ENCODE results near the gene ADAMTS12. TPM values are rescaled to one million over a fixed set of nuclear protein-coding genes. Genes with fewer than 3 reads are reported as not detected.

ADAMTS12 gene
- total RNA-seq, 1 experiment from 2014 or later: not detected

GRCh38 chr5:33848554-33848953 is 43.2 kb downstream of the ADAMTS12 start:
- TF ChIP-seq, protein P1, sequence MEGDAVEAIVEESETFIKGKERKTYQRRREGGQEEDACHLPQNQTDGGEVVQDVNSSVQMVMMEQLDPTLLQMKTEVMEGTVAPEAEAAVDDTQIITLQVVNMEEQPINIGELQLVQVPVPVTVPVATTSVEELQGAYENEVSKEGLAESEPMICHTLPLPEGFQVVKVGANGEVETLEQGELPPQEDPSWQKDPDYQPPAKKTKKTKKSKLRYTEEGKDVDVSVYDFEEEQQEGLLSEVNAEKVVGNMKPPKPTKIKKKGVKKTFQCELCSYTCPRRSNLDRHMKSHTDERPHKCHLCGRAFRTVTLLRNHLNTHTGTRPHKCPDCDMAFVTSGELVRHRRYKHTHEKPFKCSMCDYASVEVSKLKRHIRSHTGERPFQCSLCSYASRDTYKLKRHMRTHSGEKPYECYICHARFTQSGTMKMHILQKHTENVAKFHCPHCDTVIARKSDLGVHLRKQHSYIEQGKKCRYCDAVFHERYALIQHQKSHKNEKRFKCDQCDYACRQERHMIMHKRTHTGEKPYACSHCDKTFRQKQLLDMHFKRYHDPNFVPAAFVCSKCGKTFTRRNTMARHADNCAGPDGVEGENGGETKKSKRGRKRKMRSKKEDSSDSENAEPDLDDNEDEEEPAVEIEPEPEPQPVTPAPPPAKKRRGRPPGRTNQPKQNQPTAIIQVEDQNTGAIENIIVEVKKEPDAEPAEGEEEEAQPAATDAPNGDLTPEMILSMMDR (IDR thresholded peaks at IDR 0.05; ENCODE audit: insufficient read depth in 1 of 2, low read depth in 1 of 2, low read length in 1 of 2, severe bottlenecking in 1 of 2, unreplicated experiment in 1 of 2): no peak
- H3K9me3 Mint-ChIP-seq (ENCODE audit: unreplicated experiment): peaks cover 2% of the 10 kb centered on the region
- no peak overlapping the region for H3K4me3 Mint-ChIP-seq (ENCODE audit: unreplicated experiment)
- no peak overlapping the region for H3K27ac Mint-ChIP-seq (ENCODE audit: unreplicated experiment)
- H3K27me3 Mint-ChIP-seq (ENCODE audit: insufficient read depth, unreplicated experiment): no peaks in the 10 kb centered on the region
- no TSS peak for BruUV-seq (replicated peaks)
- ChIA-PET CTCF (no interaction called here), POLR2A (no interaction called here)
- H3K4me1 ChIP-seq: peaks cover under 1% of the 10 kb centered on the region; the same call in 1 of the 2 replicates
- H3K4me1 Mint-ChIP-seq (ENCODE audit: low read depth, unreplicated experiment): no peaks in the 10 kb centered on the region
- intact Hi-C loops (cut with micrococcal nuclease; ENCODE audit: unreplicated experiment): no loop called here
- H3K36me3 ChIP-seq (ENCODE audit: control insufficient read depth, insufficient read depth, low read length): no peaks in the 10 kb centered on the region
- H3K4me3 ChIP-seq (ENCODE audit: low read depth, low read length): no peak overlapping the region
- DNase-seq: no peak
- H3K9me3 ChIP-seq: no peaks in the 10 kb centered on the region
- no peaks in the 10 kb centered on the region for H3K36me3 Mint-ChIP-seq (ENCODE audit: insufficient read depth, unreplicated experiment)
- no peaks in the 10 kb centered on the region for H3K27me3 ChIP-seq (replicated peaks; ENCODE audit: control insufficient read depth, insufficient read depth, low read length)

DNA sequence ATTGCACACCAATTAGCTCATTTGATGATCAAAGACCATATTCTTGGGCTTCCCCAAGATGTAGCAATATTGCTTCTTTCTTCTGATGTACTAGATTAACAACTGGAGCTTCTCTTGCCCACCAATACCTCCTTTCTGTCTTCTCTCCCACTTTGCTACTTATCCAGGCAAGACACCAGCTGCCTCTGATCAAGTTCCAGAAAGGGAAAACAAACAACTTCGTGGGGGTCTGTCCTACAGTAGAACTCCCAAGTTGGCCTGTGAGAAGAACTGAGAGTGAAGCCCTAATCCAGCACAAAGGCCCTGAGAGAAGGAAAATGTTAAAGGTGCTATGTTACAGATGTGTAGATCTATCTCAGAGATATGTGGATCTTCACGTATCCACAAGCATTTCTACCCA is 44.9 kb downstream of the ADAMTS12 start:
- peaks cover 11% of the 10 kb centered on the region for H3K9me3 Mint-ChIP-seq (ENCODE audit: unreplicated experiment)
- POLR2A ChIA-PET: no interaction called here
- H3K4me1 ChIP-seq: no peaks in the 10 kb centered on the region
- H3K36me3 ChIP-seq (ENCODE audit: control insufficient read depth, insufficient read depth, low read length): no peaks in the 10 kb centered on the region
- H3K27me3 ChIP-seq (replicated peaks; ENCODE audit: control insufficient read depth, insufficient read depth, low read length): no peaks in the 10 kb centered on the region
- DNase-seq: no peak
- no peak overlapping the region for H3K4me3 ChIP-seq (ENCODE audit: low read depth, low read length)
- no TSS peak for BruUV-seq (replicated peaks)
- TF ChIP-seq, protein P1 (IDR thresholded peaks at IDR 0.05; ENCODE audit: insufficient read depth in 1 of 2, low read depth in 1 of 2, low read length in 1 of 2, severe bottlenecking in 1 of 2, unreplicated experiment in 1 of 2): no peak
- no peaks in the 10 kb centered on the region for H3K27me3 Mint-ChIP-seq (ENCODE audit: insufficient read depth, unreplicated experiment)
- H3K27ac Mint-ChIP-seq (ENCODE audit: unreplicated experiment): no peak overlapping the region
- H3K4me3 Mint-ChIP-seq (ENCODE audit: unreplicated experiment): no peak overlapping the region
- no peaks in the 10 kb centered on the region for H3K4me1 Mint-ChIP-seq (ENCODE audit: low read depth, unreplicated experiment)
- intact Hi-C loops (cut with micrococcal nuclease; ENCODE audit: unreplicated experiment): no loop called here
- no peaks in the 10 kb centered on the region for H3K36me3 Mint-ChIP-seq (ENCODE audit: insufficient read depth, unreplicated experiment)
- CTCF ChIA-PET: no interaction called here
- no peaks in the 10 kb centered on the region for H3K9me3 ChIP-seq

- Histone ChIP-seq H3K4me1 (no peaks in the 10 kb centered on the region), H3K4me3 (ENCODE audit: low read depth, low read length) (no peak overlapping the region), H3K9me3 (no peaks in the 10 kb centered on the region), H3K36me3 (ENCODE audit: control insufficient read depth, insufficient read depth, low read length) (no peaks in the 10 kb centered on the region), H3K27me3 (replicated peaks; ENCODE audit: control insufficient read depth, insufficient read depth, low read length) (no peaks in the 10 kb centered on the region)
- intact Hi-C loops (cut with micrococcal nuclease; ENCODE audit: unreplicated experiment): no loop called here
- no peak for DNase-seq
- Mint-ChIP-seq H3K4me3 (ENCODE audit: unreplicated experiment) (no peak overlapping the region), H3K36me3 (ENCODE audit: insufficient read depth, unreplicated experiment) (no peaks in the 10 kb centered on the region), H3K27me3 (ENCODE audit: insufficient read depth, unreplicated experiment) (no peaks in the 10 kb centered on the region), H3K4me1 (ENCODE audit: low read depth, unreplicated experiment) (no peaks in the 10 kb centered on the region), H3K27ac (ENCODE audit: unreplicated experiment) (no peak overlapping the region), H3K9me3 (ENCODE audit: unreplicated experiment) (peaks cover 11% of the 10 kb centered on the region)
- TF ChIP-seq, protein P1 (IDR thresholded peaks at IDR 0.05; ENCODE audit: insufficient read depth in 1 of 2, low read depth in 1 of 2, low read length in 1 of 2, severe bottlenecking in 1 of 2, unreplicated experiment in 1 of 2): no peak
- POLR2A ChIA-PET: no interaction called here
- no TSS peak for BruUV-seq (replicated peaks)
- CTCF ChIA-PET: no interaction called here
Observed at GRCh38 chr5:33843579-33843978, 48.2 kb downstream of the ADAMTS12 start.
